OCI-LY3 (cell line): ENCODE results near the gene UNC5A.

ENCODE experiments used
- H2AFZ ChIP-seq: fragments of 200-600, 300-600 bp; shearing (Covaris generic); 2 replicates; pipeline ENCODE4 v1.6.0; 2014; ENCODE audit warnings: antibody characterized with exemption, low read depth, low read length
- H3K27ac ChIP-seq: fragments of 200-600, 300-600 bp; sonication (generic); 2 replicates; pipeline ENCODE4 v1.5.1; 2014; ENCODE audit warnings: mild to moderate bottlenecking, low read length, moderate library complexity, mixed read lengths
- H3K27me3 ChIP-seq: fragments of 200-600, 300-600 bp; sonication (generic); 2 replicates; pipeline ENCODE4 v1.6.1; 2014; ENCODE audit warnings: low read depth, low read length, mixed read lengths
- H3K36me3 ChIP-seq: fragments of 200-600, 300-600 bp; sonication (generic); replicated peaks from 2 replicates; pipeline ENCODE3; 2014; ENCODE audit warnings: low read depth, low read length, mixed read lengths
- H3K4me1 ChIP-seq: fragments of 300-600, 200-600 bp; sonication (generic); 2 replicates; pipeline ENCODE4 v1.6.1; 2014; ENCODE audit warnings: low read length, mixed read lengths
- H3K4me2 ChIP-seq: fragments of 200-600, 300-600 bp; sonication (generic); 2 replicates; pipeline ENCODE4 v1.6.1; 2014; ENCODE audit warnings: low read length, mixed read lengths
- H3K4me3 ChIP-seq: fragments of 300-600, 200-600 bp; sonication (generic); 2 replicates; pipeline ENCODE4 v1.5.1; 2014; ENCODE audit warnings: antibody characterized with exemption, mild to moderate bottlenecking, low read length, moderate library complexity
- H3K79me2 ChIP-seq: fragments of 300-600, 200-600 bp; shearing (Covaris generic); 2 replicates; pipeline ENCODE4 v1.6.1; 2014; ENCODE audit warnings: mild to moderate bottlenecking, low read length, mixed read lengths
- H3K9ac ChIP-seq: fragments of 300-600, 200-600 bp; shearing (Covaris generic); 2 replicates; pipeline ENCODE4 v1.6.0; 2014; ENCODE audit warnings: mild to moderate bottlenecking, low read length, moderate library complexity
- H3K9me3 ChIP-seq: fragments of 200-600, 300-600 bp; shearing (Covaris generic); 2 replicates; pipeline ENCODE4 v1.6.1; 2014; ENCODE audit warnings: low read length, mixed read lengths; ENCODE audit not compliant: insufficient read depth
- H4K20me1 ChIP-seq: fragments of 200-600, 300-600 bp; sonication (generic); 2 replicates; pipeline ENCODE4 v1.6.1; 2016; ENCODE audit warnings: low read length, mixed read lengths; ENCODE audit not compliant: insufficient read depth
- CTCF ChIP-seq: fragments of 200-600, 300-600 bp; sonication (generic); IDR thresholded peaks from 2 replicates; pipeline ENCODE4 v1.5.1; 2014; ENCODE audit warnings: antibody characterized with exemption, low read length, low read depth
- EZH2phosphoT487 ChIP-seq: fragments of 200-600 bp; shearing (Covaris generic); IDR thresholded peaks from 2 replicates; pipeline ENCODE4 v1.6.1; 2018; ENCODE audit warnings: antibody characterized with exemption, mixed run types, low read depth

UNC5A gene

GRCh38 chr5:176823869-176824412 is 13.6 kb downstream of the UNC5A start:
- TF ChIP-seq EZH2phosphoT487 (no peak), CTCF (no peak)
- no peak overlapping the region for H3K4me3 ChIP-seq
- H3K9ac ChIP-seq = no peak overlapping the region
- no peaks in the 10 kb centered on the region for H3K79me2 ChIP-seq
- H4K20me1 ChIP-seq = no peaks in the 10 kb centered on the region
- H3K27ac ChIP-seq = no peak overlapping the region
- H3K36me3 ChIP-seq = no peaks in the 10 kb centered on the region
- no peak overlapping the region for H2AFZ ChIP-seq
- H3K27me3 ChIP-seq = no peaks in the 10 kb centered on the region
- H3K4me1 ChIP-seq = no peaks in the 10 kb centered on the region
- no peaks in the 10 kb centered on the region for H3K9me3 ChIP-seq
- H3K4me2 ChIP-seq = no peak overlapping the region

GRCh38 chr5:176824604-176825003 is 14.2 kb downstream of the UNC5A start:
- Histone ChIP-seq H3K79me2 (no peaks in the 10 kb centered on the region), H3K36me3 (no peaks in the 10 kb centered on the region), H3K9me3 (no peaks in the 10 kb centered on the region), H3K4me2 (no peak overlapping the region), H3K27me3 (no peaks in the 10 kb centered on the region), H3K27ac (no peak overlapping the region), H4K20me1 (no peaks in the 10 kb centered on the region), H2AFZ (no peak overlapping the region), H3K9ac (no peak overlapping the region), H3K4me1 (no peaks in the 10 kb centered on the region), H3K4me3 (no peak overlapping the region)
- no peak for TF ChIP-seq CTCF
- no peak for TF ChIP-seq EZH2phosphoT487

- H3K4me2 ChIP-seq = no peak overlapping the region
- H2AFZ ChIP-seq = no peak overlapping the region
- no peak overlapping the region for H3K4me3 ChIP-seq
- TF ChIP-seq CTCF (no peak), EZH2phosphoT487 (no peak)
- no peaks in the 10 kb centered on the region for H3K27me3 ChIP-seq
- H3K79me2 ChIP-seq = no peaks in the 10 kb centered on the region
- no peaks in the 10 kb centered on the region for H3K4me1 ChIP-seq
- H3K9ac ChIP-seq = no peak overlapping the region
- no peaks in the 10 kb centered on the region for H4K20me1 ChIP-seq
- H3K27ac ChIP-seq = no peak overlapping the region
- H3K36me3 ChIP-seq = no peaks in the 10 kb centered on the region
- H3K9me3 ChIP-seq = no peaks in the 10 kb centered on the region
Observed at GRCh38 chr5:176825234-176825633, 14.9 kb downstream of the UNC5A start.

- no peak overlapping the region for H3K4me3 ChIP-seq
- H3K79me2 ChIP-seq = no peaks in the 10 kb centered on the region
- H3K27ac ChIP-seq = no peak overlapping the region
- no peaks in the 10 kb centered on the region for H4K20me1 ChIP-seq
- no peaks in the 10 kb centered on the region for H3K9me3 ChIP-seq
- no peak for TF ChIP-seq EZH2phosphoT487
- no peak for TF ChIP-seq CTCF
- no peak overlapping the region for H2AFZ ChIP-seq
- H3K27me3 ChIP-seq = no peaks in the 10 kb centered on the region
- no peak overlapping the region for H3K9ac ChIP-seq
- no peaks in the 10 kb centered on the region for H3K4me1 ChIP-seq
- H3K36me3 ChIP-seq = no peaks in the 10 kb centered on the region
- no peak overlapping the region for H3K4me2 ChIP-seq
Observed at GRCh38 chr5:176825957-176826356, 15.6 kb downstream of the UNC5A start.
